B cell (primary cell): ENCODE measurements around the gene NUDC. TPM values are rescaled to one million over a fixed set of nuclear protein-coding genes. Genes with fewer than 3 reads are reported as not detected.

Experiments used
- ATAC-seq: fragments of 200-7000 bp; cut with Tn5 transposase; one replicate; pipeline ENCODE4 v1.10.0; 2021; ENCODE audit warnings: low read depth, mild to moderate bottlenecking, moderate number of reproducible peaks, moderate library complexity
- CTCF ChIA-PET: fragments of 350-600 bp; sonication (Branson Sonifier 250); formaldehyde crosslinking; loops from one replicate; lab custom pipeline; 2021; ENCODE audit warnings: antibody characterized with exemption, inconsistent platforms; lab: Charles Lee
- POLR2A ChIA-PET: fragments of 350-600 bp; sonication (Branson Sonifier 250); formaldehyde crosslinking; loops from one replicate; lab custom pipeline; 2021; ENCODE audit warnings: antibody characterized with exemption; lab: Charles Lee
- DNase-seq: peaks from one replicate; pipeline ENCODE4 v3.0.0; 2013
- H2AFZ ChIP-seq: 2 replicates; pipeline ENCODE4 v1.6.1; 2012; ENCODE audit warnings: mild to moderate bottlenecking, low read depth, low read length; ENCODE audit not compliant: insufficient read depth, poor library complexity, severe bottlenecking
- H3K27ac ChIP-seq, 2 donors: 1 replicate in 1 of 2; 2 replicates in 1 of 2; pipeline ENCODE4 v1.5.1; 2012 to 2013; ENCODE audit warnings: low read length in 2 of 2, mild to moderate bottlenecking in 2 of 2, moderate library complexity in 1 of 2
- H3K27me3 ChIP-seq, 4 experiments: fragments of 200-600 bp in 1 of 4; sonication (generic) in 1 of 4; replicated peaks in 1 of 4; 1 replicate in 2 of 4; 2 replicates in 2 of 4; pipeline versions ENCODE4 v1.6.1 to v1.7.0; 2013 to 2016; ENCODE audit warnings: low read length in 3 of 4, mild to moderate bottlenecking in 2 of 4, mixed read lengths in 1 of 4, moderate library complexity in 1 of 4; ENCODE audit not compliant: insufficient read depth in 4 of 4, control insufficient read depth in 3 of 4; ENCODE audit errors: control extremely low read depth in 1 of 4
- H3K36me3 ChIP-seq, 2 experiments: replicated peaks in 1 of 2; 1 replicate in 1 of 2; 2 replicates in 1 of 2; pipeline versions ENCODE4 v1.6.1 to v1.7.1; 2013; ENCODE audit warnings: low read length in 1 of 2; ENCODE audit not compliant: insufficient read depth in 2 of 2, control insufficient read depth in 1 of 2; ENCODE audit errors: control extremely low read depth in 1 of 2, extremely low read depth in 1 of 2
- H3K4me1 ChIP-seq, 2 donors: fragments of 200-600 bp in 1 of 2; sonication (generic) in 1 of 2; 1 replicate in 1 of 2; 2 replicates in 1 of 2; pipeline versions ENCODE4 v1.5.1 to v1.6.1; 2013 to 2017; ENCODE audit warnings: low read length in 2 of 2; ENCODE audit not compliant: control insufficient read depth in 2 of 2, insufficient read depth in 2 of 2
- H3K4me2 ChIP-seq: replicated peaks from 2 replicates; pipeline ENCODE3; 2012; ENCODE audit warnings: mild to moderate bottlenecking, low read depth, low read length; ENCODE audit not compliant: poor library complexity, severe bottlenecking
- H3K4me3 ChIP-seq, 5 experiments: fragments of 200-600 bp in 1 of 5; sonication (generic) in 1 of 5; 1 replicate in 3 of 5; 2 replicates in 2 of 5; pipeline versions ENCODE4 v1.5.1 to v1.7.0; 2011 to 2016; ENCODE audit warnings: low read length in 4 of 5, mild to moderate bottlenecking in 4 of 5, low read depth in 2 of 5, control low read depth in 1 of 5, moderate library complexity in 1 of 5; ENCODE audit not compliant: insufficient read depth in 1 of 5; ENCODE audit errors: control extremely low read depth in 1 of 5, extremely low read depth in 1 of 5
- H3K79me2 ChIP-seq: fragments of 200-600 bp; sonication (generic); one replicate; pipeline ENCODE4 v1.6.0; 2016; ENCODE audit warnings: low read length; ENCODE audit not compliant: control insufficient read depth, insufficient read depth
- H3K9ac ChIP-seq: fragments of 200-600 bp; sonication (generic); 2 replicates; pipeline ENCODE4 v1.6.1; 2017; ENCODE audit warnings: mild to moderate bottlenecking, low read length, moderate library complexity
- H3K9me3 ChIP-seq, 3 donors: one replicate each; pipeline versions ENCODE4 v1.6.1 to v1.7.1; 2013; ENCODE audit warnings: low read length in 2 of 3; ENCODE audit not compliant: control insufficient read depth in 2 of 3, insufficient read depth in 1 of 3; ENCODE audit errors: control extremely low read depth in 1 of 3
- H4K20me1 ChIP-seq: 2 replicates; pipeline ENCODE4 v1.6.0; 2012; ENCODE audit warnings: mild to moderate bottlenecking, low read length; ENCODE audit not compliant: insufficient read depth, control insufficient read depth, poor library complexity, severe bottlenecking
- H3K27ac Mint-ChIP-seq: one replicate; pipeline ENCODE4 v1.8.0; 2021; ENCODE audit warnings: mixed read lengths
- H3K27me3 Mint-ChIP-seq: one replicate; pipeline ENCODE4 v1.8.0; 2021; ENCODE audit warnings: mixed read lengths
- H3K4me1 Mint-ChIP-seq: one replicate; pipeline ENCODE4 v1.8.0; 2021; ENCODE audit warnings: mixed read lengths
- H3K4me3 Mint-ChIP-seq: one replicate; pipeline ENCODE4 v1.8.0; 2021; ENCODE audit warnings: mixed read lengths
- H3K9me3 Mint-ChIP-seq: one replicate; pipeline ENCODE4 v1.8.0; 2022; ENCODE audit warnings: mixed read lengths; ENCODE audit not compliant: insufficient read depth
- CTCF ChIP-seq: fragments of 200-600 bp; IDR thresholded peaks from one replicate; pipeline ENCODE4 v1.8.0; 2022; ENCODE audit warnings: antibody characterized with exemption, mild to moderate bottlenecking
- EZH2 ChIP-seq: IDR thresholded peaks from 2 replicates; pipeline ENCODE4 v1.6.1; 2012; ENCODE audit warnings: borderline replicate concordance, low read depth, mild to moderate bottlenecking, moderate library complexity, low read length; ENCODE audit not compliant: insufficient read depth, poor library complexity, severe bottlenecking
- WGBS: methylation state at CpG from one replicate; pipeline ENCODE4 v1.1.5; 2013; ENCODE audit warnings: missing lambda C conversion rate; ENCODE audit not compliant: insufficient coverage; 5-methylcytosine and 5-hydroxymethylcytosine counted together
- intact Hi-C: fragments of 100-400 bp; cut with micrococcal nuclease; formaldehyde crosslinking; loops from one replicate; pipeline ENCODE4 v1.10.0; 2022
- polyA plus RNA-seq: library from polyadenylated mRNA; depleted of rRNA; stranded (reverse); fragments of >200 nt; gene quantifications from 2 replicates; pipeline ENCODE4 v1.2.3, GENCODE V29; 2012
- total RNA-seq, 2 donors: library from RNA; stranded (reverse); fragments of 120-200 nt in 1 of 2; gene quantifications; 1 replicate in 1 of 2; 2 replicates in 1 of 2; pipeline versions ENCODE4 v1.2.3 to v1.2.4, GENCODE V29; 2013 to 2022

NUDC gene
- total and polyA plus RNA-seq, 2 donors (not counting 1 experiment from before 2014, with no cell fraction given), result 28.3 to 45.3 TPM

- H3K4me1 Mint-ChIP-seq, result peaks cover 37% of the 10 kb centered on the region
- POLR2A ChIA-PET, result interaction anchor here (0.7 kb wide), 2 partner anchors 476 to 1061 kb away, joined by 5 read pairs; no protein-coding TSS in a partner anchor
- CTCF ChIA-PET, result interaction anchor here (0.5 to 1.5 kb wide), 2 partner anchors 16 to 31 kb away, joined by 4 read pairs; no protein-coding TSS in a partner anchor
These were observed 24.2 kb upstream of the NUDC start for GRCh38 chr1:26897351-26897750.

More at GRCh38 chr1:26897351-26897750, 24.2 kb upstream of the NUDC start:
- DNase-seq (no peak), ATAC-seq (no peak)
- Histone ChIP-seq H3K27ac (no peak overlapping the region), H3K79me2 (peaks cover 52% of the 10 kb centered on the region), H3K9me3 (no peaks in the 10 kb centered on the region), H3K4me2 (no peak overlapping the region), H3K4me3 (no peak overlapping the region), H3K36me3 (peaks cover 3 to 40% of the 10 kb centered on the region in 2 experiments), H4K20me1 (peaks cover 23% of the 10 kb centered on the region), H3K27me3 (no peaks in the 10 kb centered on the region), H2AFZ (no peak overlapping the region), H3K4me1 (peaks cover 16 to 20% of the 10 kb centered on the region in 2 donors), H3K9ac (no peak overlapping the region)
- H3K9me3 Mint-ChIP-seq, result no peaks in the 10 kb centered on the region
- TF ChIP-seq CTCF (no peak), EZH2 (no peak)
- H3K27ac Mint-ChIP-seq, result no peak overlapping the region
- H3K4me3 Mint-ChIP-seq, result no peak overlapping the region
- no peaks in the 10 kb centered on the region for H3K27me3 Mint-ChIP-seq
- intact Hi-C loops, result no loop called here
- 98% methylated on average over 8 of the region's 9 CpGs for WGBS
